OCI-LY7 (cell line): ENCODE data around the gene CFDP1. TPM values are rescaled to one million over a fixed set of nuclear protein-coding genes. Genes with fewer than 3 reads are reported as not detected.

Experiments used
- BruUV-seq: library from RNA; stranded (reverse); fragments of 400-500 nt; replicated peaks from 2 replicates; lab custom pipeline; 2021; lab: Mats Ljungman, UMichigan
- CTCF ChIA-PET: fragments of 300-600 bp; sonication (Branson Sonifier 250); formaldehyde crosslinking; loops from one replicate; lab custom pipeline; 2022; ENCODE audit warnings: antibody characterized with exemption; ENCODE audit not compliant: unreplicated experiment; lab: Charles Lee
- POLR2A ChIA-PET: fragments of 300-600 bp; sonication (Branson Sonifier 250); formaldehyde crosslinking; loops from one replicate; lab custom pipeline; 2022; ENCODE audit warnings: antibody characterized with exemption; lab: Charles Lee
- DNase-seq: peaks from one replicate; pipeline ENCODE4 v3.0.0-alpha.2; 2015; ENCODE audit warnings: low spot score
- H2AFZ ChIP-seq: fragments of 200-600 bp; sonication (generic), shearing (Covaris generic); 2 replicates; pipeline ENCODE4 v1.6.1; 2014; ENCODE audit warnings: mild to moderate bottlenecking, antibody characterized with exemption, low read length, moderate library complexity
- H3K27ac ChIP-seq: fragments of 200-600 bp; sonication (generic); 2 replicates; pipeline ENCODE4 v1.5.1; 2014; ENCODE audit warnings: mixed run types, low read depth, mild to moderate bottlenecking, moderate library complexity, low read length, inconsistent platforms; ENCODE audit not compliant: poor library complexity, severe bottlenecking
- H3K36me3 ChIP-seq: fragments of 200-600 bp; sonication (generic); 2 replicates; pipeline ENCODE4 v1.6.1; 2014; ENCODE audit warnings: mild to moderate bottlenecking, antibody characterized with exemption, low read length, moderate library complexity, mixed read lengths; ENCODE audit not compliant: insufficient read depth
- H3K4me1 ChIP-seq: fragments of 200-600 bp; sonication (generic); 2 replicates; pipeline ENCODE4 v1.5.1; 2014; ENCODE audit warnings: mild to moderate bottlenecking, low read length; ENCODE audit not compliant: insufficient read depth, poor library complexity, severe bottlenecking
- H3K4me2 ChIP-seq: fragments of 200-600 bp; sonication (generic); 2 replicates; pipeline ENCODE4 v1.6.1; 2014; ENCODE audit warnings: mild to moderate bottlenecking, low read length
- H3K4me3 ChIP-seq: fragments of 200-600 bp; sonication (generic); 2 replicates; pipeline ENCODE4 v1.5.1; 2014; ENCODE audit warnings: mild to moderate bottlenecking, low read depth, low read length; ENCODE audit not compliant: poor library complexity, severe bottlenecking
- H3K79me2 ChIP-seq: fragments of 200-600 bp; sonication (generic); 2 replicates; pipeline ENCODE4 v1.6.1; 2016; ENCODE audit warnings: low read depth, mild to moderate bottlenecking, low read length, moderate library complexity, mixed read lengths; ENCODE audit not compliant: insufficient read depth
- H3K9me2 ChIP-seq: fragments of 200-600 bp; sonication (generic); 2 replicates; pipeline ENCODE4 v1.6.1; 2016; ENCODE audit warnings: mild to moderate bottlenecking, low read length, mixed read lengths; ENCODE audit not compliant: insufficient read depth
- H3K9me3 ChIP-seq: fragments of 200-600 bp; sonication (generic); 2 replicates; pipeline ENCODE4 v1.6.1; 2014; ENCODE audit warnings: mild to moderate bottlenecking, mixed run types, low read length, mixed read lengths
- H4K20me1 ChIP-seq: fragments of 200-600 bp; sonication (generic); 2 replicates; pipeline ENCODE4 v1.6.1; 2014; ENCODE audit warnings: mild to moderate bottlenecking, antibody characterized with exemption, low read length, moderate library complexity, mixed read lengths; ENCODE audit not compliant: insufficient read depth
- EZH2phosphoT487 ChIP-seq: fragments of 200-600 bp; sonication (generic); IDR thresholded peaks from 2 replicates; pipeline ENCODE4 v1.6.1; 2018; ENCODE audit warnings: low read depth, borderline replicate concordance, mild to moderate bottlenecking, mixed run types, antibody characterized with exemption, low read length, moderate library complexity, mixed read lengths
- intact Hi-C: fragments of 100-400 bp; cut with micrococcal nuclease; formaldehyde crosslinking; loops from one replicate; pipeline ENCODE4 v1.10.0; 2022; ENCODE audit not compliant: unreplicated experiment
- total RNA-seq, 2 experiments: library from RNA; depleted of rRNA in 1 of 2; stranded (reverse); fragments of >200 nt in 1 of 2; shearing (Covaris generic) in 1 of 2; gene quantifications; 2 replicates each; pipeline ENCODE4 v1.2.3, GENCODE V29; 2014 to 2022
- TF ChIP-seq, protein P1 (sequence below): fragments of 200-600 bp; sonication (generic); conservative IDR thresholded peaks from 2 replicates; pipeline ENCODE4 v1.5.1; 2014; ENCODE audit warnings: mild to moderate bottlenecking, antibody characterized with exemption, low read length, moderate library complexity, mixed read lengths

CFDP1 gene
- total RNA-seq, 2 experiments from 2014 or later, result 30.0 to 57.6 TPM

DNA sequence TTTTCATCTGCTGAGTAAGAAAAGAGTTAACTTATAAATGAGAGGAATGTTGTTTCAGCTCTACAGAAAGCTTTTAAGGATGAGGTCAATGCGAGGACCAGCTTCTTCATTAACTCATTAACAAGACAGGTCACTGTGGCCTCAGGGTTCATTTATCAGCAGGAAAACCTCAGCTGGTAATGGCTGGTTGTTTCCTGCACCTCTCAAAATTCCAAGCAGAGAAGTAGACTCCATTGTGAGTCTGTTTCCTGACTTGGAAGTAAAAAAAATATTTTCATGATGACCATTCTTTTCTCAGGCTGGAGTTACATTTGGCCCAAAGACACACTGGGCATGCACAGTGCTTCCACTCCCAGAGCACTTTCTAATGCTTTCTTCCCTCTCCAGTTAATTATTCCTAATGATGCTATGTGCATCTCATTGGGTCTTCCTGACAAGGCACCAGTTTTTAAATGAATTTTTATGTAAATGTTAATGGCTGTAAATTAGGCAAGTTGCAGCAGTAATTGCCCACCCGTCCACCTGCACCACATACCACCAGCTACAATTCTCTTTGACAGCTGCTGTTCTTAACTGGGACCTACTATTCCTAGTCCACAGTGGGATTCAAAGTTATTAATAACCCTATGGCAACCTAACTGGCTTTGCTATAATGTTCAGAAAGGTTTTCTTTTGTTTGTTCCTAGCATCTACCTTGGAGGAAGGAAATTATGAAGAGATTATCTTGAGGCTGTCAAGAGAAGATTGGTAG lies 92.4 kb downstream of the CFDP1 start:
- no peak for TF ChIP-seq EZH2phosphoT487
- TF ChIP-seq, protein P1, sequence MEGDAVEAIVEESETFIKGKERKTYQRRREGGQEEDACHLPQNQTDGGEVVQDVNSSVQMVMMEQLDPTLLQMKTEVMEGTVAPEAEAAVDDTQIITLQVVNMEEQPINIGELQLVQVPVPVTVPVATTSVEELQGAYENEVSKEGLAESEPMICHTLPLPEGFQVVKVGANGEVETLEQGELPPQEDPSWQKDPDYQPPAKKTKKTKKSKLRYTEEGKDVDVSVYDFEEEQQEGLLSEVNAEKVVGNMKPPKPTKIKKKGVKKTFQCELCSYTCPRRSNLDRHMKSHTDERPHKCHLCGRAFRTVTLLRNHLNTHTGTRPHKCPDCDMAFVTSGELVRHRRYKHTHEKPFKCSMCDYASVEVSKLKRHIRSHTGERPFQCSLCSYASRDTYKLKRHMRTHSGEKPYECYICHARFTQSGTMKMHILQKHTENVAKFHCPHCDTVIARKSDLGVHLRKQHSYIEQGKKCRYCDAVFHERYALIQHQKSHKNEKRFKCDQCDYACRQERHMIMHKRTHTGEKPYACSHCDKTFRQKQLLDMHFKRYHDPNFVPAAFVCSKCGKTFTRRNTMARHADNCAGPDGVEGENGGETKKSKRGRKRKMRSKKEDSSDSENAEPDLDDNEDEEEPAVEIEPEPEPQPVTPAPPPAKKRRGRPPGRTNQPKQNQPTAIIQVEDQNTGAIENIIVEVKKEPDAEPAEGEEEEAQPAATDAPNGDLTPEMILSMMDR, result no peak
- no peak for DNase-seq
- intact Hi-C loops, result no loop called here
- H3K36me3 ChIP-seq, result no peaks in the 10 kb centered on the region
- no peaks in the 10 kb centered on the region for H3K4me1 ChIP-seq
- ChIA-PET POLR2A (interaction anchor here (0.7 to 1.6 kb wide), 2 partner anchors 16 to 18 kb away, joined by 3 read pairs; no protein-coding TSS in a partner anchor), CTCF (no interaction called here)
- no peak overlapping the region for H3K4me2 ChIP-seq
- BruUV-seq, result no TSS peak
- no peak overlapping the region for H3K27ac ChIP-seq
- no peaks in the 10 kb centered on the region for H4K20me1 ChIP-seq
- H3K4me3 ChIP-seq, result no peak overlapping the region
- no peaks in the 10 kb centered on the region for H3K9me2 ChIP-seq
- no peaks in the 10 kb centered on the region for H3K9me3 ChIP-seq
- no peaks in the 10 kb centered on the region for H3K79me2 ChIP-seq
- no peak overlapping the region for H2AFZ ChIP-seq

DNA sequence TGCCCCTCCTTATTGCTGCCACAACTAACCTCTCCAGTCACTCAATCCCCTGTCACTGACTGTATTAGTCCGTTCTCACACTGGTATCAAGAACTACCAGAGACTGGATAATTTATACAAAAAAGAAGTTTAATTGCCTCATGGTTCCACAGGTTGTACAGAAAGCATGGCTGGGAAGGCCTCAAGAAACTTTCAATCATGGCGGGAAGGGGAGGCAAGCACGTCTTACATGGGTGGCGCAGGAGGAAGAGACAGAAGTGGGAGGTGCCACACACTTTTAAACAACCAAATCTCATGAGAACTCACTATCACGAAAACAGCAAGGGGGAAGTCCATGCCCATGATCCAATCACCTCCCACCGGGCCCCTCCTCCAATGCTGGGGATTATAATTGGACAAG lies 95.9 kb downstream of the CFDP1 start:
- Histone ChIP-seq H2AFZ (no peak overlapping the region), H3K9me3 (no peaks in the 10 kb centered on the region), H3K79me2 (no peaks in the 10 kb centered on the region), H4K20me1 (no peaks in the 10 kb centered on the region), H3K9me2 (no peaks in the 10 kb centered on the region), H3K27ac (no peak overlapping the region), H3K4me3 (no peak overlapping the region), H3K4me1 (peaks cover 11% of the 10 kb centered on the region), H3K36me3 (no peaks in the 10 kb centered on the region), H3K4me2 (no peak overlapping the region)
- POLR2A ChIA-PET, result no interaction called here
- BruUV-seq, result no TSS peak
- TF ChIP-seq EZH2phosphoT487, result no peak
- TF ChIP-seq, protein P1, result no peak
- intact Hi-C loops, result no loop called here
- no peak for DNase-seq
- CTCF ChIA-PET, result no interaction called here

DNA sequence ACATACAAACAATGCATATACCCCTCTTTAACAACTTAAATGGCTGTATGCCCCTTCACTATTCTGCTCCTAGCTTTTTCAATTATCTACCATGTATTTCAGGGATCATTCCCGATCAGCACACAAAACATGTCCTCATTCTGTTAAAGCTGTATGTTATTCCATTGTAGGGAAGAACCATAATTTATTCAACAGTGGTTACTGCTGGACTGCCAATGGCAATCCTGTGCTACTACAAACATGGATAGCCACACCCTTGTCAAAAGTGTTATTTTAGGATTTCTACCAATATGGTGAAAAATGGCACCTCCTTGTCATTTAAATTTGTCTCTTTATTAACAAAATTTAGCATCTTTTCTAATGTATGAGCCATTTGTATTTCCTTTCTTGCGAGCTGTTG lies 96.8 kb downstream of the CFDP1 start:
- POLR2A ChIA-PET, result interaction anchor here (0.6 kb wide), 1 partner anchor 17 kb away, joined by 3 read pairs; no protein-coding TSS in a partner anchor
- no TSS peak for BruUV-seq

More for the DNA sequence above, 96.8 kb downstream of the CFDP1 start:
- no peaks in the 10 kb centered on the region for H3K79me2 ChIP-seq
- CTCF ChIA-PET, result no interaction called here
- no peak overlapping the region for H3K27ac ChIP-seq
- H4K20me1 ChIP-seq, result no peaks in the 10 kb centered on the region
- intact Hi-C loops, result no loop called here
- TF ChIP-seq, protein P1, result no peak
- TF ChIP-seq EZH2phosphoT487, result no peak
- no peak overlapping the region for H3K4me2 ChIP-seq
- no peaks in the 10 kb centered on the region for H3K9me3 ChIP-seq
- DNase-seq, result no peak
- H3K9me2 ChIP-seq, result no peaks in the 10 kb centered on the region
- no peak overlapping the region for H2AFZ ChIP-seq
- H3K4me1 ChIP-seq, result peaks cover 11% of the 10 kb centered on the region
- no peak overlapping the region for H3K4me3 ChIP-seq
- no peaks in the 10 kb centered on the region for H3K36me3 ChIP-seq
